Stomach (tissue), 4 donors: Measurements from ENCODE around the gene SSR1.
A peak's percentile ranks its signal among the peaks of the same experiment; 100 is the strongest.

ENCODE experiments used
- CTCF ChIP-seq, 7 experiments: fragments of 450-650 bp in 4 of 7; fragments of 200-600 bp in 3 of 7; sonication (generic) in 3 of 7; IDR thresholded peaks; one replicate each; pipeline ENCODE4 v1.5.1; 2016 to 2019; ENCODE audit warnings: antibody characterized with exemption in 7 of 7, control low read depth in 2 of 7, mild to moderate bottlenecking in 1 of 7
- EP300 ChIP-seq: sonication (generic); formaldehyde crosslinking; IDR thresholded peaks from one replicate; pipeline ENCODE4 v1.6.1; 2017; ENCODE audit warnings: antibody characterized with exemption
- POLR2A ChIP-seq, 4 donors: fragments of 450-650 bp; IDR thresholded peaks; one replicate each; pipeline ENCODE4 v1.6.1; 2016; ENCODE audit warnings: antibody characterized with exemption in 4 of 4, control low read depth in 2 of 4, mild to moderate bottlenecking in 1 of 4, moderate library complexity in 1 of 4
- POLR2AphosphoS5 ChIP-seq, 3 donors: sonication (generic); formaldehyde crosslinking; IDR thresholded peaks; one replicate each; pipeline ENCODE4 v1.6.1; 2016; ENCODE audit warnings: antibody characterized with exemption in 3 of 3

GRCh38 chr6:7238900-7239589 lies 74.0 kb downstream of the SSR1 start:
- TF ChIP-seq CTCF (IDR thresholded peaks at IDR 0.05), result peak in 5 of 7 experiments; percentile 58 to 82 (median 66)
- TF ChIP-seq POLR2A (IDR thresholded peaks at IDR 0.05), result no peak
- TF ChIP-seq POLR2AphosphoS5 (IDR thresholded peaks at IDR 0.05), result peak in 2 of 3 donors; percentile 23 to 77
- TF ChIP-seq EP300, result no peak
